Left ventricle myocardium inferior (tissue), 1 donor: Measurements from ENCODE around the gene TP63. TPM values are rescaled to one million over a fixed set of nuclear protein-coding genes. Genes with fewer than 3 reads are reported as not detected.

ENCODE experiments used
- DNase-seq: peaks from one replicate; pipeline ENCODE4 v3.0.0-alpha.2; 2020
- H3K27ac ChIP-seq: fragments of 200-600 bp; replicated peaks from 2 replicates; pipeline ENCODE4 v1.8.0; 2021
- H3K27me3 ChIP-seq: fragments of 200-600 bp; 2 replicates; pipeline ENCODE4 v1.8.0; 2021; ENCODE audit warnings: low read depth
- H3K36me3 ChIP-seq: fragments of 200-600 bp; 2 replicates; pipeline ENCODE4 v1.8.0; 2021
- H3K4me1 ChIP-seq: fragments of 200-600 bp; 2 replicates; pipeline ENCODE4 v1.8.0; 2021
- H3K4me3 ChIP-seq: fragments of 200-600 bp; 2 replicates; pipeline ENCODE4 v1.8.0; 2021; ENCODE audit warnings: mild to moderate bottlenecking, moderate library complexity
- H3K9me3 ChIP-seq: fragments of 200-600 bp; replicated peaks from 2 replicates; pipeline ENCODE4 v1.8.0; 2021
- CTCF ChIP-seq: fragments of 200-600 bp; IDR thresholded peaks from 2 replicates; pipeline ENCODE4 v1.8.0; 2021; ENCODE audit warnings: antibody characterized with exemption, mild to moderate bottlenecking, borderline replicate concordance
- intact Hi-C: fragments of 100-400 bp; cut with micrococcal nuclease; formaldehyde crosslinking; loops from one replicate; pipeline ENCODE4 v1.11.0; 2022
- total RNA-seq: library from RNA; stranded (reverse); fragmentation: NEBNext Ultra II Directional; extraction: Animal tissue kit (Norgen Biotek cat#: 25700); gene quantifications from one replicate; pipeline ENCODE4 v1.2.1, GENCODE V29; 2021
- donor health status: DM: no; HTN: yes; CAD: no; lungs with severe emphysema.

TP63 gene
- total RNA-seq, 1 donor from 2014 or later, result 0.14 TPM

DNA sequence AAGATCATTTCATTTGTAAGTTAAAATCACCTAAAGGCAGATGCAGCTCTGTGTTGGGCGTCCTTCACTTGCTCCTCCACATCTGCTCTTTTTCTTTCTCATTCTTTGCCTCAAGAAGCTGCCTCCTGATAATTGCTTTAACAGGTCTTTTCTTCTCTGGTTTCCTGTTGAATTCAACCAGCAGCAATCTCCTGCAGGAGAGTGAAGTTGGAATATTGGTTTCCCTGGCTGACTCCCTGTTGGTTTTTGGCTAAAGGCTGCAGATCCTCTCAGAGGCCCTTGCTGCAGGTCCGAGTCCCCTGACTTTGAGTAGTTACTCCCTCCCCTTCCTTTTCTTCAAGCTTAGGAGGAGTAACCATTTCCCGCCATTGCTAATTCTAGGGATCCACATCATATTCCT lies 4.2 kb downstream of the TP63 start:
- Histone ChIP-seq H3K4me3 (no peak overlapping the region), H3K4me1 (peaks cover 8% of the 10 kb centered on the region), H3K9me3 (no peaks in the 10 kb centered on the region), H3K27ac (no peak overlapping the region), H3K27me3 (no peaks in the 10 kb centered on the region), H3K36me3 (no peaks in the 10 kb centered on the region)
- no peak for DNase-seq
- no peak for TF ChIP-seq CTCF
- intact Hi-C loops, result no loop called here

DNA sequence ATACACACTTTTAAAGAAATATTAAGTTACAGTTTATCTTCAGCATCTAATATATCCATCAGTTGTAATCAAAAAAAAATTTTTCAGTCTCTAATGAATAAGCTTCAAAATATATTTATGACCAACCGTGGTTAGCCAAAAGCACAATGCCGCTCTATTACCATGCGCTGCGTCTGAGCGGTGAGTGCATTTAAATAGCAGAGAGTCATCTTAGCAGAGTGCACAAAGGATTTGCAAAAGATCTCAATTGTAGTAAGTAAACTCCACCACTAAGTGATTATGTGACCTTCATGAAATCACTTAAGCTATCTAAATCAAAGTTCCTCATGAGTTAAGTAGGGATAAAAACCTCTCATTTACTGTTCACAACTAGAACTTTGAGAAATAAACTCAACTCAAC lies 4.9 kb downstream of the TP63 start:
- no peak for DNase-seq
- TF ChIP-seq CTCF, result no peak
- Histone ChIP-seq H3K4me1 (peaks cover 6% of the 10 kb centered on the region), H3K27me3 (no peaks in the 10 kb centered on the region), H3K36me3 (no peaks in the 10 kb centered on the region), H3K4me3 (no peak overlapping the region), H3K27ac (no peak overlapping the region), H3K9me3 (no peaks in the 10 kb centered on the region)
- intact Hi-C loops, result no loop called here

- H3K4me1 ChIP-seq, result no peaks in the 10 kb centered on the region
- intact Hi-C loops, result no loop called here
- no peaks in the 10 kb centered on the region for H3K27me3 ChIP-seq
- DNase-seq, result no peak
- H3K9me3 ChIP-seq, result no peaks in the 10 kb centered on the region
- no peak overlapping the region for H3K4me3 ChIP-seq
- H3K27ac ChIP-seq, result no peak overlapping the region
- no peaks in the 10 kb centered on the region for H3K36me3 ChIP-seq
- no peak for TF ChIP-seq CTCF
Observed at GRCh38 chr3:189637750-189638149, 6.6 kb downstream of the TP63 start.

DNA sequence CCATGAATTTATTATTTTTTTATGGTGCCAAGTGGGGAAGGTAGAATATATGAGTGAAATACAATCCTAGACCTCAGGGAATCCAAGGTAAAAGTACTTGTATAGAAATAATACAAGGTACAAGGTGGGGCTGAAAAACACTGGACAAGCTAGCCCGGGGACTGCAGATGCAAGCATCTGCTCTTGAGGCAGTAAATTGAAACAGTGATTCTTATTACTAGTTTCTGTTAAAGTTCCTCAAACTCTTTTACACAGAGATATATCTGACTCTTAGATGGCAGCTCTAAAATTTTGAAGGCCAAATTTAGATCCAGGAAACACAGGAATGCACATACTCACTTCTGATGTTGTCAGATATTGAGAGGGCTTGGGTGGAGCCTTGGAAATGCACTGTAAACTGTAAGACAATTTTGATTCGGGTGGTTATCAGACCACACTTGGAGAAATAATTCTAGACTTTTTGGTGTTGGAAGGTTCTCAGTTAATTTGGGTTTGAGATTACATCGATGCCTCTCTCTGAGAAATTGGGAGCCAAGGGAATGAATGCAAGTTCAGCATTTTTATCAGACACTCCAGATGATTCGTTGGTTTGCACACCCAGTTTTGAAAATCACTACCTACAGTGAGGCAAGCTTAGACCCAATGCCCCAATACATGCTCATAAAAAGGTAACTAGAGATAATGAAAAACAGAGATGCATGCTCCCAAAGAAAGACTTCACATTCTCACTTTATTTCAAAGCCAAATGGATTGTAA lies 7.3 kb downstream of the TP63 start:
- H3K4me1 ChIP-seq, result no peaks in the 10 kb centered on the region
- H3K27me3 ChIP-seq, result no peaks in the 10 kb centered on the region
- no peak overlapping the region for H3K4me3 ChIP-seq
- H3K9me3 ChIP-seq, result no peaks in the 10 kb centered on the region
- H3K36me3 ChIP-seq, result no peaks in the 10 kb centered on the region
- no peak overlapping the region for H3K27ac ChIP-seq
- DNase-seq, result no peak
- no peak for TF ChIP-seq CTCF
- intact Hi-C loops, result no loop called here

- Histone ChIP-seq H3K4me1 (no peaks in the 10 kb centered on the region), H3K36me3 (no peaks in the 10 kb centered on the region), H3K9me3 (no peaks in the 10 kb centered on the region), H3K27me3 (no peaks in the 10 kb centered on the region), H3K27ac (no peak overlapping the region), H3K4me3 (no peak overlapping the region)
- DNase-seq, result no peak
- intact Hi-C loops, result no loop called here
- TF ChIP-seq CTCF, result no peak
Observed at GRCh38 chr3:189641776-189642175, 10.6 kb downstream of the TP63 start.
